RWPE2 (cell line): Measurements from ENCODE around the gene ZNF90.
A peak's percentile ranks its signal among the peaks of the same experiment; 100 is the strongest.
"Not testable (repeated sequence)": the region's sequence is repeated elsewhere in the genome, so short reads cannot be mapped to it uniquely, and the experiment has no call there.

Source experiments
- ATAC-seq: fragments of 200-7000 bp; cut with Tn5 transposase; 3 replicates; pipeline ENCODE4 v1.9.1; 2021; ENCODE audit warnings: low read depth
- DNase-seq: peaks from one replicate; pipeline ENCODE4 v3.0.0-alpha.2; 2020; ENCODE audit warnings: low spot score
- H3K27ac ChIP-seq: fragments of 450-650 bp; 2 replicates; pipeline ENCODE4 v1.5.1; 2017; ENCODE audit warnings: mild to moderate bottlenecking; ENCODE audit not compliant: poor library complexity, severe bottlenecking
- H3K27me3 ChIP-seq: fragments of 250-450 bp; sonication (Bioruptor Pico); 2 replicates; pipeline ENCODE4 v1.5.1; 2021; ENCODE audit warnings: mild to moderate bottlenecking, moderate library complexity; ENCODE audit not compliant: insufficient read depth, poor library complexity, severe bottlenecking
- H3K36me3 ChIP-seq: fragments of 250-450 bp; sonication (Bioruptor Pico); 2 replicates; pipeline ENCODE4 v1.5.1; 2020; ENCODE audit warnings: low read depth, mild to moderate bottlenecking, moderate library complexity
- H3K4me1 ChIP-seq: fragments of 250-450 bp; sonication (Bioruptor Pico); 2 replicates; pipeline ENCODE4 v1.5.1; 2021; ENCODE audit warnings: mild to moderate bottlenecking, moderate library complexity; ENCODE audit not compliant: insufficient read depth, poor library complexity, severe bottlenecking
- H3K4me3 ChIP-seq: fragments of 250-450 bp; sonication (Bioruptor Pico); 2 replicates; pipeline ENCODE4 v1.5.1; 2021; ENCODE audit warnings: mild to moderate bottlenecking, moderate library complexity; ENCODE audit not compliant: severe bottlenecking
- H3K9me3 ChIP-seq: fragments of 250-450 bp; sonication (Bioruptor Pico); 2 replicates; pipeline ENCODE4 v1.5.1; 2021; ENCODE audit warnings: mild to moderate bottlenecking, moderate library complexity; ENCODE audit not compliant: severe bottlenecking
- CTCF ChIP-seq: fragments of 450-650 bp; IDR thresholded peaks from one replicate; pipeline ENCODE4 v1.5.1; 2017; ENCODE audit warnings: mild to moderate bottlenecking, moderate library complexity; ENCODE audit not compliant: poor library complexity, severe bottlenecking

The ZNF90 gene

DNA sequence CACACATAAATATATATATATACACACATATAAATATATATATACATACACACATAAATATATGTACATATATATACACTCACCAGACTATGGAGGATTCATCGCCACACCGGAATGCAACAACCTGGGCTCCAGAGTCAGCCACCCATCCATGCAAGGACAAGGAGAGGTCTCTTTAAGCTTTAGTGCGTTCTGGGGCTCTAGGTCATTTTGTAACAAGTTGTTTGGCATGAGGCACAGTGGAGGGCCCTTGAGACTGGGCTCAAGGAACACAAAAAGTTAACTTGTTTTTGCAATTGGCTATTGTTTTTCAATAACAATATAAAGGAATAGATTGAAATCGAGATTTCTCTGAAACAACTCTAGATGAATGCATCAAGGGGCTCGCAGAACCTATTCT lies 4.9 kb upstream of the ZNF90 start:
- no peaks in the 10 kb centered on the region for H3K36me3 ChIP-seq
- no peak overlapping the region for H3K27ac ChIP-seq
- no peak for TF ChIP-seq CTCF
- ATAC-seq = no peak
- H3K9me3 ChIP-seq = no peaks in the 10 kb centered on the region
- no peak for DNase-seq
- no peak overlapping the region for H3K4me3 ChIP-seq
- H3K27me3 ChIP-seq = no peaks in the 10 kb centered on the region
- H3K4me1 ChIP-seq = no peaks in the 10 kb centered on the region

- Histone ChIP-seq H3K4me3 (peak overlapping the region; percentile 53), H3K36me3 (peaks cover 3% of the 10 kb centered on the region; the same call in 1 of the 2 replicates), H3K9me3 (no peaks in the 10 kb centered on the region), H3K4me1 (no peaks in the 10 kb centered on the region), H3K27ac (peak overlapping the region; percentile 52), H3K27me3 (no peaks in the 10 kb centered on the region)
- ATAC-seq (peak; percentile 28), DNase-seq (no peak)
- no peak for TF ChIP-seq CTCF
These were observed 806 bp downstream of the ZNF90 start for GRCh38 chr19:20078581-20079031.

DNA sequence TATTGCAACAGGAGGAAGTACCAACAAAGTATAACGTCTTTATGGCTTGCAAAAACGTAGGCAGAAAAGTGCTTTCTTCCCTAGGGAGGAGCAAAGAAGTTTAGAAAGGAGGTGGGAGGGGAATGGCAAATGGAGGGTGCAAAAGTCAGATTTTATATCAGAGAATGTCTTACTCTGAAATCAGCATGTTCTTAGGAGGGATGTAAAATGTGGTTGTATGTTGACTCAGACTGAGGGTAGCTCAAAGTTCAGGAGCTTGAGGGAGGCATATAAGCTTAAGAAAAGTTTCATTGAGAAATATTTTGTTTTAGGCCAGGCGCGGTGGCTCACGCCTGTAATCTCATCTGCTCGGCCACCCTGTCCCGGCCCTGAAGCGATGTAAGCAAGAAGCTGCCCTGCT lies 1.7 kb downstream of the ZNF90 start:
- H3K4me3 ChIP-seq = peak overlapping the region; percentile 53
- H3K27ac ChIP-seq = no peak overlapping the region
- DNase-seq (no peak), ATAC-seq (no peak)
- H3K4me1 ChIP-seq = no peaks in the 10 kb centered on the region
- H3K9me3 ChIP-seq = no peaks in the 10 kb centered on the region
- H3K27me3 ChIP-seq = no peaks in the 10 kb centered on the region
- no peak for TF ChIP-seq CTCF
- H3K36me3 ChIP-seq = peaks cover 3% of the 10 kb centered on the region; the same call in 1 of the 2 replicates

DNA sequence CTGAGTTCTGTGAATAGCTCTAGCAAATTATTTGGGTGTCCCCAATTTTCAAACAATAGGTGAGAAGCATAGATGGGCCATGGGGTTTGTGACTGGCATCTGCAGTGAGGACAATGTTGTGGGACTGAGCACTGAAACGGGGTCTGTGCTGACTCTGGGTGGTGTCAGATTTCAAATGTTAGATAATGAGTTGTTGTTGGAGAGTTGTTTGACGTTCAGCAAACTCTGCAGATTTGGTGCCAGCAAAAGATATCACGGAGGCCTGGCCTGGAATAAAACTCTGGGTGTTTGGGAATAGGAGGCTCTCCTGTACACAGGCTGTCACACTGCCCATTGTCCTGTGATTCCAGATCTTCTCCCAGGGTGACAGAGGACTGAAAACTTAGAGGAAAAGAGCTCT lies 2.9 kb downstream of the ZNF90 start:
- H3K27me3 ChIP-seq = no peaks in the 10 kb centered on the region
- ATAC-seq = no peak
- H3K36me3 ChIP-seq = peaks cover 3% of the 10 kb centered on the region; the same call in 1 of the 2 replicates
- H3K4me3 ChIP-seq = no peak overlapping the region
- no peak overlapping the region for H3K27ac ChIP-seq
- H3K9me3 ChIP-seq = peaks cover 3% of the 10 kb centered on the region
- TF ChIP-seq CTCF = no peak
- H3K4me1 ChIP-seq = no peaks in the 10 kb centered on the region
- no peak for DNase-seq

- not testable (repeated sequence) for DNase-seq, ATAC-seq, H3K27me3 ChIP-seq, H3K27ac ChIP-seq, H3K9me3 ChIP-seq, H3K4me1 ChIP-seq, H3K36me3 ChIP-seq, H3K4me3 ChIP-seq
These were observed 4.5 kb downstream of the ZNF90 start for GRCh38 chr19:20082232-20082833.

DNA sequence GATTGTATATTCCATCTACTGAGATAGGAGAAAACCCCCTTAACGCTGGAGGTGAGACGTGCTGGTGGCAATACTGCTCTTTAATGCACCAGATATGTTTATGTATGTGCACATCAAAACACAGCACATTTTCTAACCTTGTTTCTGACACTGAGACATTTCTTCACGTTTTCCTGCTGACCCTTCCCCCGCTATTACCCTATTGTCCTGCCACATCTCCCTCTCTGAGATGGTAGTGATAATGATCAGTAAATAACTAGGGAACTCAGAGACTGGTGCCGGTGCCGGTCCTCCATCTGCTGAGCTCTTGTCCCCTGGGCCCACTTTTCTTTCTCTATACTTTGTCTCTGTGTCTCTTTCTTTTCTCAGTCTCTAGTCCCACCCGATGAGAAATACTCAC lies 5.1 kb downstream of the ZNF90 start:
- not testable (repeated sequence) for ATAC-seq, H3K4me3 ChIP-seq, H3K9me3 ChIP-seq, H3K36me3 ChIP-seq, DNase-seq, H3K27ac ChIP-seq, H3K4me1 ChIP-seq, H3K27me3 ChIP-seq
